ENCODE data around the gene SDK2. TPM values are rescaled to one million over a fixed set of nuclear protein-coding genes. Genes with fewer than 3 reads are reported as not detected.

SDK2 gene
- total and polyA plus RNA-seq, 9 of the 15 experiments (the other 6 are each of a cell fraction or from before 2014, with no cell fraction given): 0.04 TPM; not detected in 8

DNA sequence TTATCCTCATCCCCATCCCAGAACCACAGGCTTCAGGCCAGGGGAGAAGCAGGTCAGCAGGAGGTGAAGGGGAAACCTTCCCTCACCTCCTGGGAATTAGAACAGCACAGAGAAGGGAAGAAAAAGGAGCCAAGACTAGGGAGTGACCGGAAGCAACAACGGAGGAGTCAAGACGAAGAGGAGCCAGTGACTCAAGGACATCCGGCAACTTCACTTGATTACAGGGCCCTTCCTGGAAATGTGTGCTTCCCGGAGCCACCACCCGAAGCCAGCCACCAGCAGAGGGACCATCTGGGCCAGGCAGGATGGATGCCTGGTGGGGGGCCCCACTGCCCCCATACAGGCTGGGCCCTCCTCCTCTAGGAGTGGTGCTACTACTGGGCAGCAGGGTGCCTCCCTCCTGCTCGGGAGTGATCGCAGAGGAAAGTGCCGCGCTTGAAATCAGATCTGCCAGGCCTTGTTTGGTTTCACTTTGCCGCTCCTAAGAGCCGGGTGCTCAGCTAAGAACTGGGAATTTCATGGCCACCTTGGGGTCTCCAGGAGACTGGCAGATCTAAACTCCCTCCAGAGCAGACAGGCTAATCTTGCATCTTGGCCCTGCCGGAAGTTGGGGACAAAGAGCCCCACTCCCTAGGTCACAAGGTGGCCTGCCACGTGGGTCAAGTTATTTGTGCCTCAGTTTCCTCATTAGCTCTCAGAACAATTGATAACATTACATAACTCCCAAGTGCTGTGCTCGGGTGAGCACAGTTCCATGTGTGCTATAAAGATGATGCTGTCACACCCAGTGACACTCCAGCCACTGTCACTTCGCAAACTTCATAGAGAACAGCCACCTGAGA lies 339.1 kb downstream of the SDK2 start (continued):
- TF ChIP-seq, protein P1, sequence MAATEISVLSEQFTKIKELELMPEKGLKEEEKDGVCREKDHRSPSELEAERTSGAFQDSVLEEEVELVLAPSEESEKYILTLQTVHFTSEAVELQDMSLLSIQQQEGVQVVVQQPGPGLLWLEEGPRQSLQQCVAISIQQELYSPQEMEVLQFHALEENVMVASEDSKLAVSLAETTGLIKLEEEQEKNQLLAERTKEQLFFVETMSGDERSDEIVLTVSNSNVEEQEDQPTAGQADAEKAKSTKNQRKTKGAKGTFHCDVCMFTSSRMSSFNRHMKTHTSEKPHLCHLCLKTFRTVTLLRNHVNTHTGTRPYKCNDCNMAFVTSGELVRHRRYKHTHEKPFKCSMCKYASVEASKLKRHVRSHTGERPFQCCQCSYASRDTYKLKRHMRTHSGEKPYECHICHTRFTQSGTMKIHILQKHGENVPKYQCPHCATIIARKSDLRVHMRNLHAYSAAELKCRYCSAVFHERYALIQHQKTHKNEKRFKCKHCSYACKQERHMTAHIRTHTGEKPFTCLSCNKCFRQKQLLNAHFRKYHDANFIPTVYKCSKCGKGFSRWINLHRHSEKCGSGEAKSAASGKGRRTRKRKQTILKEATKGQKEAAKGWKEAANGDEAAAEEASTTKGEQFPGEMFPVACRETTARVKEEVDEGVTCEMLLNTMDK (IDR thresholded peaks at IDR 0.05; ENCODE audit: borderline replicate concordance, insufficient read depth, low read depth, low read length, poor library complexity, severe bottlenecking): no peak
- TF ChIP-seq TGIF2 (CRISPR knock-in tag; IDR thresholded peaks at IDR 0.05) (no peak), FOXK1 (CRISPR knock-in tag; IDR thresholded peaks at IDR 0.05; ENCODE audit: borderline replicate concordance) (no peak), ZBTB17 (CRISPR knock-in tag; IDR thresholded peaks at IDR 0.05) (0 out of 2 replicates have a peak, but pooled peaks have one; percentile 40), CEBPB (tag; IDR thresholded peaks at IDR 0.05) (no peak), NFXL1 (CRISPR knock-in tag; IDR thresholded peaks at IDR 0.05) (no peak), FOXJ3 (CRISPR knock-in tag; IDR thresholded peaks at IDR 0.05) (no peak), NFIC (IDR thresholded peaks at IDR 0.05) (peak; percentile 44), GTF2E2 (tag; IDR thresholded peaks at IDR 0.05) (0 out of 2 replicates have a peak, but pooled peaks have one; percentile 35), ZNF217 (CRISPR knock-in tag; IDR thresholded peaks at IDR 0.05) (no peak), ILK (tag; IDR thresholded peaks at IDR 0.05; ENCODE audit: borderline replicate concordance, low read depth) (no peak), MAZ (CRISPR knock-in tag; conservative IDR thresholded peaks at IDR 0.05 in 1 of 2, IDR thresholded peaks at IDR 0.05 in 1 of 2) (peak; percentile 65 to 73), MECOM (CRISPR knock-in tag; IDR thresholded peaks at IDR 0.05) (no peak)
- TF ChIP-seq, protein P2, sequence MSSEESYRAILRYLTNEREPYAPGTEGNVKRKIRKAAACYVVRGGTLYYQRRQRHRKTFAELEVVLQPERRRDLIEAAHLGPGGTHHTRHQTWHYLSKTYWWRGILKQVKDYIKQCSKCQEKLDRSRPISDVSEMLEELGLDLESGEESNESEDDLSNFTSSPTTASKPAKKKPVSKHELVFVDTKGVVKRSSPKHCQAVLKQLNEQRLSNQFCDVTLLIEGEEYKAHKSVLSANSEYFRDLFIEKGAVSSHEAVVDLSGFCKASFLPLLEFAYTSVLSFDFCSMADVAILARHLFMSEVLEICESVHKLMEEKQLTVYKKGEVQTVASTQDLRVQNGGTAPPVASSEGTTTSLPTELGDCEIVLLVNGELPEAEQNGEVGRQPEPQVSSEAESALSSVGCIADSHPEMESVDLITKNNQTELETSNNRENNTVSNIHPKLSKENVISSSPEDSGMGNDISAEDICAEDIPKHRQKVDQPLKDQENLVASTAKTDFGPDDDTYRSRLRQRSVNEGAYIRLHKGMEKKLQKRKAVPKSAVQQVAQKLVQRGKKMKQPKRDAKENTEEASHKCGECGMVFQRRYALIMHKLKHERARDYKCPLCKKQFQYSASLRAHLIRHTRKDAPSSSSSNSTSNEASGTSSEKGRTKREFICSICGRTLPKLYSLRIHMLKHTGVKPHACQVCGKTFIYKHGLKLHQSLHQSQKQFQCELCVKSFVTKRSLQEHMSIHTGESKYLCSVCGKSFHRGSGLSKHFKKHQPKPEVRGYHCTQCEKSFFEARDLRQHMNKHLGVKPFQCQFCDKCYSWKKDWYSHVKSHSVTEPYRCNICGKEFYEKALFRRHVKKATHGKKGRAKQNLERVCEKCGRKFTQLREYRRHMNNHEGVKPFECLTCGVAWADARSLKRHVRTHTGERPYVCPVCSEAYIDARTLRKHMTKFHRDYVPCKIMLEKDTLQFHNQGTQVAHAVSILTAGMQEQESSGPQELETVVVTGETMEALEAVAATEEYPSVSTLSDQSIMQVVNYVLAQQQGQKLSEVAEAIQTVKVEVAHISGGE (CRISPR knock-in tag; IDR thresholded peaks at IDR 0.05): peak in 2 of 3 experiments; percentile 75 to 94; a peak in 4 of 6 replicates
- TF ChIP-seq, protein P3, sequence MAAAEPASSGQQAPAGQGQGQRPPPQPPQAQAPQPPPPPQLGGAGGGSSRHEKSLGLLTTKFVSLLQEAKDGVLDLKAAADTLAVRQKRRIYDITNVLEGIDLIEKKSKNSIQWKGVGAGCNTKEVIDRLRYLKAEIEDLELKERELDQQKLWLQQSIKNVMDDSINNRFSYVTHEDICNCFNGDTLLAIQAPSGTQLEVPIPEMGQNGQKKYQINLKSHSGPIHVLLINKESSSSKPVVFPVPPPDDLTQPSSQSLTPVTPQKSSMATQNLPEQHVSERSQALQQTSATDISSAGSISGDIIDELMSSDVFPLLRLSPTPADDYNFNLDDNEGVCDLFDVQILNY (CRISPR knock-in tag; IDR thresholded peaks at IDR 0.05): no peak
- TF ChIP-seq, protein P4, sequence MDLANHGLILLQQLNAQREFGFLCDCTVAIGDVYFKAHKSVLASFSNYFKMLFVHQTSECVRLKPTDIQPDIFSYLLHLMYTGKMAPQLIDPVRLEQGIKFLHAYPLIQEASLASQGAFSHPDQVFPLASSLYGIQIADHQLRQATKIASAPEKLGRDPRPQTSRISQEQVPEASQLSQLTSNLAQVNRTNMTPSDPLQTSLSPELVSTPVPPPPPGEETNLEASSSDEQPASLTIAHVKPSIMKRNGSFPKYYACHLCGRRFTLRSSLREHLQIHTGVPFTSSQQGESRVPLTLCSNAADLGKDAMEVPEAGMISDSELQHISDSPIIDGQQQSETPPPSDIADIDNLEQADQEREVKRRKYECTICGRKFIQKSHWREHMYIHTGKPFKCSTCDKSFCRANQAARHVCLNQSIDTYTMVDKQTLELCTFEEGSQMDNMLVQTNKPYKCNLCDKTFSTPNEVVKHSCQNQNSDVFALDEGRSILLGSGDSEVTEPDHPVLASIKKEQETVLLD (IDR thresholded peaks at IDR 0.05): no peak

All from K562 (cell line).